HG02759 (cell line): ENCODE measurements around the gene TIMM13.

Experiments used
- ATAC-seq: cut with Tn5 transposase; IDR thresholded peaks from one replicate; pipeline ENCODE4 v1.9.1; 2021; ENCODE audit warnings: mild to moderate bottlenecking, moderate library complexity; ENCODE audit not compliant: unreplicated experiment

The TIMM13 gene

DNA sequence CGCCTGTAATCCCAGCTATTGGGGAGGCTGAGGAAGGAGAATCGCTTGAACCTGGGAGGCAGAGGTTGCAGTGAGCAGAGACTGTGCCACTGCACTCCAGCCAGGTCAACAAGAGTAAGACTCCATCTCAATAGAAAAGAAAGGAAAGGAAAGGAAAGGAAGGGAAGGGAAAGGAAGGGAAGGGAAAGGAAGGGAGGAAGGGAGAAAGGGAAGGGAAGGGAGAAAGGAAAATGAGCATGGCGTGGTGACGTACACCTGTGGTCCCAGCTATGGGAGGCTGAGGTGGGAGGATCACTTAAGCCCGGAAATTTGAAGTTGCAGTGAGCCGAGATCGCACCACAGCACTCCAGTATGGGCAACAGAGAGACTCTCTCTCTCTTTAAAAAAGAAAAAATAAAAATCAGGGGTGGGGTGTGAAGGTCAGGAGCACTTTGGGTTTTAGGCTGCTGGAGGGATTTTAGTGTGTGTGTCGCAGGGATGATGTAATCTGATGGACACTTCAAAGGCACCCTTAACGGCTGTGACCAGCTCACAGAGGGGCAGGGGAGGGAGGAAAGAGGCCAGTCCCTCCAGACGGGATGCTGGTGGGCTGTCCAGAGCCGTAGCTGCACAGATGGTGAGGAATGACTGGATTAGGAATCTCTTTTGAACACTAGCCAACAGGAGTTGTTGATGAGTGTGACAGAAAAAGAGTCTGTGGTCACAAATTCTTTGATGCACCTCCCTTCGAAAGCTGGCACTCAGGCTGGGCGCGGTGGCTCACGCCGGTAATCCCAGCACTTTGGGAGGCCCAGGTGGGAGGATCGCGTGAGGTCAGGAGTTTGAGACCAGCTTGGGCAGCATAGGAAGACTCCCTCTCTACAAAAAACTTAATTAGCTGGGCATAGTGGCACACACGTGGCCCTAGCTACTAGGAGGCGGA, 39.8 kb downstream of the TIMM13 start:
- ATAC-seq = no peak

DNA sequence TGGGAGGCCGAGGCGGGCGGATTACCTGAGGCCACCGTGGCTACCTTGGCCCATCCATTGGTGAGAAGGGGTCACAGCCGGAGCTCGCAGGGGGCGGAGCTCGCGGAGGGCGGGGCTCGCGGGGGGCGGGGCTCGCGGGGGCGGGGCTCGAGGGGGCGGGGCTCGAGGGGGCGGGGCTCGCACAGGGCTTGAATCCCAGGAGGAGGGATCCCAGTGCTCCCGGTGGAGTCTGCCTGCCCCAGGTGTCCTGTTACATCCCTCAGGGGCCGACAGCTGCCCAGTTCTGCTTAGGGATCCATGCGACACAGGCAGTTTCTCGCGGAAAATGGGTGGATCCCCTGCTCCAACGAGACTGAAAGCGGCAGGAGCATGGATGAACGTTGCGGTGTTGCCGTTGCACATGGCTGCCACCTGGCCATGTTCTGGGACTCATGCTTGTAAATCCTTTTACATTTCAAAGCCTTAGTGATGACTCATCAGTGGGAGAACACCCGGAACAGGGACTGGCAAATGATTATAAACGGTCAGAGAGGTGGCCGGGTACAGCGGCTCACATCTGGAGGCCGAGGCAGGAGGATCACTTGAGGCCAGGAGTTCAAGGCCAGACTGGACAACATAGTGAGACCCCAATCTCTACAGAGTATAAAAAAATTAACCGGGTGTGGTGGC, 42.2 kb downstream of the TIMM13 start:
- ATAC-seq = no peak

DNA sequence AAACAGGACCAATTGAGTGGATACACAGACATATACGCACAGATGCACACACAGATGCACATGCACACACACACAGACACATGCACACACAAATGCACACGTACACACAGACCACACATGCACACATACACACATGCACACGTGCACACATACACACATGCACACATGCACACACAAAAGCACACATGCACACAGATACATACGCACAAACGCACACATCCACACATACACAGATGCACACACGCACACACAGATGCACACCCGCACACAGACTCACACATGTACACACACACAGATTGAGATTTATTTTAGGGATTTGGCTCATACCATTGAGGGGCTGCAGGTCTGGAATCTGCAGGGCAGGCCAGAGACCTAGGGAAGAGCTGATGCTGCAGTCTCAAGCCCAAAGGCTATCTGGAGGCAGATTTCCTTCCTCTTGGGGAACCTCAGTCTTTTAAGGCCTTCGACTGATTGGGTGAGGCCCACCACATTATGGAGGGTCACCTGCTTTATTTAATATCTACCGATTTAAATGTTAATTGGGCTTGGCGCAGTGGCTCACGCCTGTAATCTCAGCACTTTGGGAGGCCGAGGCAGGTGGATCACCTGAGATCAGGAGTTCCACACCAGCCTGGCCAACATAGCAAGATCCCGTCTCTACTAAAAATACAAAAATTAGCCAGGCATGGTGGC, 44.7 kb downstream of the TIMM13 start:
- no peak for ATAC-seq

DNA sequence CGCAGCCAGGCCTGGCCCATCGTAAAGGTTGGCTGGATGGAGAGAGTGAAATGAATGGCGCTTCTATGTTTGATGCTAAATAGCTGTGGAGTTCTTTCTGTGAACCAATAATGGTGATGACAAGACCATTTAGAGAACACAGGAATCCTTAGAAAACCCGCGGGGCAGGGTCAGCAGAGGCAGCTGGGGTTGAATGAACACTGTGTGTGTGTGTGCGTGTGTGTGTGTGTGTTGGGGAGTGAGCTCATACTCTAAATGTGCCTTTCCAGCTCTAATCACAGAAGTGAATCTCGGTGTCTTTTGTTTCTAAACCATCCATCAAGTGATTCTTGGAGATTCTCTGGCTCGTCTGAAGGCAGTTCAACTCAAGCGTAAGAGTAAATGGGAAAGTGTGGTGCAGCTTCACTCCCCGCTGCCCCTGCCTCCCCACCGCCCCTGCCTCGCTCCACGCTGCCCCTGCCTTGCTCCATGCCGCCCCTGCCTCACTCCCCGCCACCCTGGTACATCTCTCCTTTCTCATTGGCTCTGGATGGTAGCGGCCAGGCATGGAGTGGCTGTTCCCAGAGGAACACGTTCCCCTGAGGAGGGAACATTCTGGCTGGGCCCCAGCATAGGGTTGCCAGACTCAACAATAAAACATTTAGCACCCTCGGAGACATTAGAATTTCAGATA, 46.1 kb downstream of the TIMM13 start:
- no peak for ATAC-seq

DNA sequence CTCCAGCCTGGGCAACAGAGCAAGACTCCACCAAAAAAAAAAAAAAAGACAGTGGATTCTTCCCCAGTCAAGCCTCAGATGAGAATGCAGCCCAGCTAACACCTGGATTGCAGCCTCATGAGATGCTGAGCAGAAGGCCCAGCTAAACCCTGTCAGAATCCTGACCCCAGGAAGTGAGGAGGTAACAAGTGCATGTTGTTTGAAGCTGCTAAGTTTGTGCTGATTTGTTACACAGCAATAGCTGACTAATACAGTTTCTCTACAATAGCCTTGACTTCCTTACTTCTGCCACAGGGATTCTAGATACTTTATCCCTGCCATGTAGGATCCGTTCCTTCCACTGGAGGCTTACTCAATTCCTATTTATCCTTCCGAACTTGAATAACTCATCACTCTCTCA, 46.8 kb downstream of the TIMM13 start:
- no peak for ATAC-seq

DNA sequence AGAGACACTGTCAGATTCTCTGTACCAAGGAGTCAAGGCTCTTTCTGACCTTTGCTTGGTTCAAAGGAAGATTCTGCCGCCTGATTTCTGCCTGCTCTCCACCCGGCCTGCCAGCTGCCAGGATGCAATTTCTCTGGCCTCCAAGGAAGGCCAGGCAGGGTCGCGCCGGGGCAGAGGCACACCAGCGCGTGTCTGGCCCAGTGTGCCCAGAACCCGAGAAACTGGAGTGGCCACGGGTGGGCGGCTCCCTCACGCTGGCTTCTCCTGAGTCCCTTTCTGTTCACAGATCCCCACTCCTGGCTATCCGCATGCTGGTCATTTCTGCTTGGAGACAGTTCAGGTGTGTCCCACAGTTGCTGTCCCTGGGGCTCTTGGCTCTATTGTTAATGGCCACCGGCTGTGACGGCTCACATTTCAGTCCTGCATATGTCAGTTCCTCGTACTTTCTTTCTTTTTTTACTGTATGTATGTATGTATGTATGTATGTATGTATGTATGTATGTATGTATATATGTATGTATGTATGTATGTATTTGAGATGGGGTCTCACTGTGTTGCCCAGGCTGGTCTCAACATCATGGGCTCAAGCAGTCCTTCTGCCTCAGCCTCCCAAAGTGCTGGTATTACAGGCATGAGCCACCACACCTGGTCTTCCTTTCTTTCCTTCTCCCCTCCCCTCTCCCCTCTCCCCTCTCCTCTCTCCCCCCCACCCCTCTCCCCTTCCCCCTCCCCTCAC, 50.4 kb downstream of the TIMM13 start:
- no peak for ATAC-seq
